ENCODE measurements around the gene MSH5. TPM values are rescaled to one million over a fixed set of nuclear protein-coding genes. Genes with fewer than 3 reads are reported as not detected.
"Not testable (repeated sequence)": the region's sequence is repeated elsewhere in the genome, so short reads cannot be mapped to it uniquely, and the experiment has no call there.

The MSH5 gene
- total and polyA plus RNA-seq, 4 experiments from 2014 or later: 0.95 to 12.1 (median 7.3) TPM

- Histone ChIP-seq H3K27me3 (ENCODE audit: insufficient read depth, low read length) (no peaks in the 10 kb centered on the region), H3K4me1 (ENCODE audit: insufficient read depth, low read length) (no peaks in the 10 kb centered on the region), H3K27ac (ENCODE audit: low read depth, low read length) (no peak overlapping the region), H3K36me3 (ENCODE audit: insufficient read depth, low read length) (peaks cover 44% of the 10 kb centered on the region), H3K9me3 (ENCODE audit: control insufficient read depth in 1 of 2, low read length in 2 of 2) (no peaks in the 10 kb centered on the region), H3K4me3 (ENCODE audit: low read length in 2 of 2) (no peak overlapping the region)
- ChIA-PET CTCF (ENCODE audit: partially characterized antibody) (no interaction called here), POLR2A (ENCODE audit: partially characterized antibody) (interaction anchor here (1.1 to 2.4 kb wide), 4 partner anchors 10 to 47 kb away, joined by 3 to 7 read pairs (median 6); partner anchors contain the start of gene MSH5)
- H3K27me3 Mint-ChIP-seq: no peaks in the 10 kb centered on the region
- peaks cover 20 to 37% of the 10 kb centered on the region in 2 donors for H3K36me3 Mint-ChIP-seq
- H3K27ac Mint-ChIP-seq: peak overlapping the region in 4 of 7 donors; percentile 36 to 52 (median 44)
- DNase-seq: no peak
- H3K4me3 Mint-ChIP-seq: no peak overlapping the region
- H3K9me3 Mint-ChIP-seq: no peaks in the 10 kb centered on the region
- intact Hi-C loops (cut with micrococcal nuclease): no loop called here
- peaks cover 0 to 2% (median under 1%) of the 10 kb centered on the region in 4 donors for H3K4me1 Mint-ChIP-seq
Measured at GRCh38 chr6:31784098-31784925, 44.5 kb downstream of the MSH5 start.

DNA sequence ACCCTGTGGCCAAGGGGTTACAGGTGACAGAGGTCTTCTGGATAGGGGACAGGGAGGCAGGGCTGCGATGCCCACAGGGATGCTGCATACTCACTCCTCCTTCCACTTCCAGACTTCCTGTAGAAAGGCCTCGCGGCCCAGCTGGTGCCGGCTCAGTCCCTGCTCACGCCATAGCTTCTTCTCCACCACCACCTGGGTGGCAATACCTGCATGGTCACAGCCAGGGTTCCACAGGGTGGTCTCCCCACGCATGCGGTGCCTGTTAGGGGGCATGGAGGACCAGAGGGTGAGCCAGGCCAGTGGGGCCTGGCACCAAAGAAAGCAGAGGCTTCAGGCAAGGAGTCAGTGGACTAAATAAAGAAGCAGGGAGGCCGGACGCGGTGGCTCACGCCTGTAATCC is 45.7 kb downstream of the MSH5 start:
- H3K4me3 Mint-ChIP-seq: no peak overlapping the region
- no peak for DNase-seq
- ChIA-PET POLR2A (ENCODE audit: partially characterized antibody) (interaction anchor here (0.9 to 2.4 kb wide), 3 partner anchors 25 to 48 kb away, joined by 3 to 7 read pairs (median 3); partner anchors contain the start of gene MSH5), CTCF (ENCODE audit: partially characterized antibody) (interaction anchor here (4.1 kb wide), 1 partner anchor 15 kb away, joined by 17 read pairs; no protein-coding TSS in a partner anchor)
- Histone ChIP-seq H3K4me1 (ENCODE audit: insufficient read depth, low read length) (no peaks in the 10 kb centered on the region), H3K27me3 (ENCODE audit: insufficient read depth, low read length) (no peaks in the 10 kb centered on the region), H3K9me3 (ENCODE audit: control insufficient read depth in 1 of 2, low read length in 2 of 2) (no peaks in the 10 kb centered on the region), H3K4me3 (ENCODE audit: low read length in 2 of 2) (no peak overlapping the region), H3K36me3 (ENCODE audit: insufficient read depth, low read length) (peaks cover 38% of the 10 kb centered on the region), H3K27ac (ENCODE audit: low read depth, low read length) (no peak overlapping the region)
- H3K4me1 Mint-ChIP-seq: peaks cover 1 to 4% (median 3%) of the 10 kb centered on the region in 4 donors
- H3K27me3 Mint-ChIP-seq: no peaks in the 10 kb centered on the region
- no peaks in the 10 kb centered on the region for H3K9me3 Mint-ChIP-seq
- H3K36me3 Mint-ChIP-seq: peaks cover 22 to 30% of the 10 kb centered on the region in 2 donors
- intact Hi-C loops (cut with micrococcal nuclease): no loop called here
- H3K27ac Mint-ChIP-seq: no peak overlapping the region

GRCh38 chr6:31791324-31792089 is 51.7 kb downstream of the MSH5 start:
- Mint-ChIP-seq H3K27me3 (no peaks in the 10 kb centered on the region), H3K9me3 (no peaks in the 10 kb centered on the region), H3K36me3 (peaks cover 14 to 30% of the 10 kb centered on the region in 2 donors), H3K4me1 (peaks cover 16 to 48% (median 25%) of the 10 kb centered on the region in 4 donors), H3K4me3 (peak overlapping the region in 1 of 8 donors; percentile 21), H3K27ac (peak overlapping the region in 6 of 7 donors; percentile 5 to 79 (median 46))
- peaks cover 6% of the 10 kb centered on the region for H3K36me3 ChIP-seq (ENCODE audit: insufficient read depth, low read length)
- peaks cover 32% of the 10 kb centered on the region for H3K4me1 ChIP-seq (ENCODE audit: insufficient read depth, low read length)
- intact Hi-C loops (cut with micrococcal nuclease): no loop called here
- H3K9me3 ChIP-seq (ENCODE audit: control insufficient read depth in 1 of 2, low read length in 2 of 2): no peaks in the 10 kb centered on the region
- CTCF ChIA-PET (ENCODE audit: partially characterized antibody): interaction anchor here (0.7 to 3.4 kb wide), 10 partner anchors 15 to 64 kb away, joined by 3 to 15 read pairs (median 4); partner anchors contain the start of genes CLIC1, DDAH2, LSM2 and MSH5
- no peak for DNase-seq
- H3K4me3 ChIP-seq (ENCODE audit: low read length in 2 of 2): no peak overlapping the region
- peak overlapping the region; percentile 21 for H3K27ac ChIP-seq (ENCODE audit: low read depth, low read length)
- no peaks in the 10 kb centered on the region for H3K27me3 ChIP-seq (ENCODE audit: insufficient read depth, low read length)
- POLR2A ChIA-PET (ENCODE audit: partially characterized antibody): interaction anchor here (0.9 to 1.2 kb wide), 2 partner anchors 14 to 15 kb away, joined by 4 to 6 read pairs; partner anchors contain the start of genes LSM2 and VWA7

DNA sequence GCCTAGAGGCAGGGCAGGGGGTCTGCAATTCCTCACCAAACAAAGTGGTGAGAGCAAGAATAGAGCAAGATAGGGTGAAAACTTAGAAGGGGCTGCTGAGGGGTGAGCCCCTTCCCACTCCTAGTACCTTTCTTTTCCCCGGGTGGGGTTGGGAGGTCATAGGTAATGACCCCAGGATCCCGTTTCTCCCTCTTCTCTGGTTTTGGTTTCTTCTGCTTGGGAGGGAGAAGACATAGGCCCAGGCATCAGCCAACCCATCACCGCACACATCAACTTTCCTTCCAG is 52.2 kb downstream of the MSH5 start:
- peaks cover 38% of the 10 kb centered on the region for H3K4me1 ChIP-seq (ENCODE audit: insufficient read depth, low read length)
- H3K36me3 ChIP-seq (ENCODE audit: insufficient read depth, low read length): peaks cover 6% of the 10 kb centered on the region
- POLR2A ChIA-PET (ENCODE audit: partially characterized antibody): interaction anchor here (1.2 kb wide), 1 partner anchor 14 kb away, joined by 4 read pairs; the partner anchor contains the start of gene VWA7
- no peak for DNase-seq
- H3K27ac Mint-ChIP-seq: peak overlapping the region in 4 of 7 donors; percentile 14 to 60 (median 24)
- no peaks in the 10 kb centered on the region for H3K27me3 Mint-ChIP-seq
- intact Hi-C loops (cut with micrococcal nuclease): no loop called here
- H3K9me3 Mint-ChIP-seq: no peaks in the 10 kb centered on the region
- H3K4me1 Mint-ChIP-seq: peaks cover 18 to 53% (median 28%) of the 10 kb centered on the region in 4 donors
- CTCF ChIA-PET (ENCODE audit: partially characterized antibody): interaction anchor here (0.7 to 3.4 kb wide), 6 partner anchors 14 to 65 kb away, joined by 3 to 11 read pairs (median 4); partner anchors contain the start of genes DDAH2 and LSM2
- H3K4me3 ChIP-seq (ENCODE audit: low read length in 2 of 2): no peak overlapping the region
- H3K9me3 ChIP-seq (ENCODE audit: control insufficient read depth in 1 of 2, low read length in 2 of 2): no peaks in the 10 kb centered on the region
- H3K36me3 Mint-ChIP-seq: peaks cover 14 to 30% of the 10 kb centered on the region in 2 donors
- H3K27me3 ChIP-seq (ENCODE audit: insufficient read depth, low read length): no peaks in the 10 kb centered on the region
- H3K27ac ChIP-seq (ENCODE audit: low read depth, low read length): no peak overlapping the region
- H3K4me3 Mint-ChIP-seq: no peak overlapping the region

- DNase-seq: no peak
- peaks cover 25 to 60% (median 36%) of the 10 kb centered on the region in 4 donors for H3K4me1 Mint-ChIP-seq
- H3K27me3 ChIP-seq (ENCODE audit: insufficient read depth, low read length): no peaks in the 10 kb centered on the region
- H3K4me3 Mint-ChIP-seq: no peak overlapping the region
- peaks cover 14 to 30% of the 10 kb centered on the region in 2 donors for H3K36me3 Mint-ChIP-seq
- intact Hi-C loops (cut with micrococcal nuclease): no loop called here
- H3K27ac Mint-ChIP-seq: peak overlapping the region in 5 of 7 donors; percentile 36 to 68 (median 63)
- peaks cover 45% of the 10 kb centered on the region for H3K4me1 ChIP-seq (ENCODE audit: insufficient read depth, low read length)
- H3K27me3 Mint-ChIP-seq: no peaks in the 10 kb centered on the region
- POLR2A ChIA-PET (ENCODE audit: partially characterized antibody): no interaction called here
- CTCF ChIA-PET (ENCODE audit: partially characterized antibody): interaction anchor here (1.9 to 3.4 kb wide), 2 partner anchors 14 to 23 kb away, joined by 5 to 11 read pairs; partner anchors contain the start of gene LSM2
- H3K9me3 Mint-ChIP-seq: no peaks in the 10 kb centered on the region
- H3K4me3 ChIP-seq (ENCODE audit: low read length in 2 of 2): no peak overlapping the region
- H3K27ac ChIP-seq (ENCODE audit: low read depth, low read length): no peak overlapping the region
- peaks cover 6% of the 10 kb centered on the region for H3K36me3 ChIP-seq (ENCODE audit: insufficient read depth, low read length)
- no peaks in the 10 kb centered on the region for H3K9me3 ChIP-seq (ENCODE audit: control insufficient read depth in 1 of 2, low read length in 2 of 2)
Measured at GRCh38 chr6:31792761-31793171, 53.0 kb downstream of the MSH5 start.

DNA sequence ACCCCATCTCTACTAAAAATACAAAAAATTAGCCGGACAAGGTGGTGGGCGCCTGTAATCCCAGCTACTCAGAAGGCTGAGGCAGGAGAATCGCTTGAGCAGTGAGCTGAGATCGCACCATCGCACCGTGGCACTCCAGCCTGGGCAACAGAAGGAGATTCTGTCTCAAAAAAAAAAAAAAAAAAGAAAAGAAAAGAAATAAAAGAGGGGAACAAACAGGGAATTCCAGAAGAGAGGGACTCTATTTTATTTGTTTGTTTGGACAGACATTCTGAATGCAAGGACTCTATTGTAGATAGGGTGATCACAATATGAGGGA is 54.1 kb downstream of the MSH5 start:
- H3K4me3 ChIP-seq (ENCODE audit: low read length in 2 of 2); DNase-seq; CTCF ChIA-PET (ENCODE audit: partially characterized antibody); H3K27me3 Mint-ChIP-seq; H3K9me3 ChIP-seq (ENCODE audit: control insufficient read depth in 1 of 2, low read length in 2 of 2); H3K27me3 ChIP-seq (ENCODE audit: insufficient read depth, low read length); H3K9me3 Mint-ChIP-seq; H3K36me3 ChIP-seq (ENCODE audit: insufficient read depth, low read length): not testable (repeated sequence)
- H3K27ac Mint-ChIP-seq: peak overlapping the region; percentile 58 to 97 (median 85)
- H3K4me1 Mint-ChIP-seq: peaks cover 26 to 70% (median 41%) of the 10 kb centered on the region in 4 donors
- peaks cover 14 to 30% of the 10 kb centered on the region in 2 donors for H3K36me3 Mint-ChIP-seq
- intact Hi-C loops (cut with micrococcal nuclease): loop anchor here (2.0 kb wide), 2 partner anchors 17 to 21 kb away; partner anchors contain the start of genes HSPA1A, HSPA1L and VWA7
- H3K4me1 ChIP-seq (ENCODE audit: insufficient read depth, low read length): peaks cover 55% of the 10 kb centered on the region
- H3K27ac ChIP-seq (ENCODE audit: low read depth, low read length): peak overlapping the region; percentile 95
- POLR2A ChIA-PET (ENCODE audit: partially characterized antibody): interaction anchor here (1.9 to 2.8 kb wide), 2 partner anchors 25 to 142 kb away, joined by 7 to 29 read pairs; partner anchors contain the start of gene BAG6
- peak overlapping the region; percentile 62 to 87 (median 82) for H3K4me3 Mint-ChIP-seq
